ENCODE measurements around the gene KCNJ1. TPM values are rescaled to one million over a fixed set of nuclear protein-coding genes. Genes with fewer than 3 reads are reported as not detected.

Gene KCNJ1
- total and polyA plus RNA-seq, 2 experiments from 2014 or later: 0.16 TPM; not detected in 1

- TF ChIP-seq ZNF462 (CRISPR knock-in tag; IDR thresholded peaks at IDR 0.05) (no peak), JUNB (IDR thresholded peaks at IDR 0.05; ENCODE audit: unreplicated experiment) (no peak), ZNF114 (CRISPR knock-in tag; IDR thresholded peaks at IDR 0.05) (no peak), EZH2phosphoT487 (IDR thresholded peaks at IDR 0.05; ENCODE audit: unreplicated experiment) (no peak), STAT1 (IDR thresholded peaks at IDR 0.05; ENCODE audit: unreplicated experiment) (no peak), ZNF331 (CRISPR knock-in tag; IDR thresholded peaks at IDR 0.05; ENCODE audit: low read depth) (no peak)
Observed at GRCh38 chr11:128879817-128880216, 12.7 kb upstream of the KCNJ1 start (continued).

GRCh38 chr11:128878455-128878854 lies 11.4 kb upstream of the KCNJ1 start:
- H3K27ac Mint-ChIP-seq: no peak overlapping the region
- H3K27me3 Mint-ChIP-seq (ENCODE audit: insufficient read depth, low read depth, poor library complexity): peaks cover 20% of the 10 kb centered on the region
- H3K4me2 ChIP-seq: no peak overlapping the region
- ATAC-seq (no peak), DNase-seq (ENCODE audit: low spot score) (no peak)
- H3K4me1 Mint-ChIP-seq: peaks cover 7% of the 10 kb centered on the region
- no peak overlapping the region for H3K27ac ChIP-seq (ENCODE audit: low read depth)
- H3K36me3 Mint-ChIP-seq (ENCODE audit: low read depth): no peaks in the 10 kb centered on the region
- peaks cover 3% of the 10 kb centered on the region; the same call in 1 of the 2 replicates for H3K27me3 ChIP-seq (ENCODE audit: insufficient read depth)
- H3K4me3 Mint-ChIP-seq: no peak overlapping the region
- no peaks in the 10 kb centered on the region for H3K79me2 ChIP-seq (replicated peaks; ENCODE audit: insufficient read depth)
- peaks cover 1% of the 10 kb centered on the region for H3K4me1 ChIP-seq (ENCODE audit: insufficient read depth)
- H2AFZ ChIP-seq: no peak overlapping the region
- no peak overlapping the region for H3K4me3 ChIP-seq
- no peaks in the 10 kb centered on the region for H3F3A ChIP-seq (replicated peaks; ENCODE audit: low read depth)
- H3K9me2 ChIP-seq (ENCODE audit: insufficient read depth): no peaks in the 10 kb centered on the region
- no peaks in the 10 kb centered on the region for H3K36me3 ChIP-seq (ENCODE audit: insufficient read depth)
- H3K9me3 Mint-ChIP-seq: no peaks in the 10 kb centered on the region
- H4K20me1 ChIP-seq (replicated peaks; ENCODE audit: insufficient read depth): no peaks in the 10 kb centered on the region
- TF ChIP-seq ETS1 (IDR thresholded peaks at IDR 0.05): no peak
- TF ChIP-seq NANOG (IDR thresholded peaks at IDR 0.05; ENCODE audit: borderline replicate concordance): no peak
- TF ChIP-seq REST (IDR thresholded peaks at IDR 0.05; ENCODE audit: unreplicated experiment): no peak
- TF ChIP-seq POLR2AphosphoS5 (IDR thresholded peaks at IDR 0.05; ENCODE audit: low read depth): no peak

Measured in GM23338 (cell line).